H9 (cell line): ENCODE results near the gene SBF1. TPM values are rescaled to one million over a fixed set of nuclear protein-coding genes. Genes with fewer than 3 reads are reported as not detected.

ENCODE experiments used
- DNase-seq: peaks from one replicate; pipeline ENCODE4 v3.0.0-alpha.2; 2017
- H2AFZ ChIP-seq: one replicate; pipeline ENCODE4 v1.6.1; 2013; ENCODE audit warnings: mild to moderate bottlenecking, low read length, control low read depth, moderate library complexity
- H2AK5ac ChIP-seq: 2 replicates; pipeline ENCODE4 v1.6.1; 2013; ENCODE audit warnings: low read length, control low read depth, mixed read lengths; ENCODE audit not compliant: insufficient read length
- H2BK120ac ChIP-seq: one replicate; pipeline ENCODE4 v1.6.1; 2013; ENCODE audit warnings: low read depth, mild to moderate bottlenecking, low read length, control low read depth, inconsistent platforms; ENCODE audit not compliant: poor library complexity, severe bottlenecking
- H2BK12ac ChIP-seq: 2 replicates; pipeline ENCODE4 v1.6.1; 2013; ENCODE audit warnings: low read length, control low read depth, mixed read lengths, low read depth; ENCODE audit not compliant: insufficient read length
- H2BK15ac ChIP-seq: 2 replicates; pipeline ENCODE4 v1.6.1; 2013; ENCODE audit warnings: low read depth, low read length, control low read depth
- H2BK20ac ChIP-seq: one replicate; pipeline ENCODE4 v1.6.1; 2013; ENCODE audit warnings: low read depth, mild to moderate bottlenecking, low read length, control low read depth, inconsistent platforms; ENCODE audit not compliant: poor library complexity, severe bottlenecking
- H2BK5ac ChIP-seq: 2 replicates; pipeline ENCODE4 v1.6.1; 2013; ENCODE audit warnings: low read length, control low read depth, mixed read lengths; ENCODE audit not compliant: insufficient read length
- H3K14ac ChIP-seq: 2 replicates; pipeline ENCODE4 v1.6.1; 2013; ENCODE audit warnings: low read length, control low read depth; ENCODE audit not compliant: insufficient read depth
- H3K18ac ChIP-seq: 2 replicates; pipeline ENCODE4 v1.6.1; 2013; ENCODE audit warnings: low read depth, mild to moderate bottlenecking, mixed read lengths, low read length, control low read depth; ENCODE audit not compliant: insufficient read length
- H3K23ac ChIP-seq: 2 replicates; pipeline ENCODE4 v1.6.1; 2013; ENCODE audit warnings: low read length, control low read depth, mixed read lengths, low read depth; ENCODE audit not compliant: insufficient read length
- H3K23me2 ChIP-seq: 2 replicates; pipeline ENCODE4 v1.6.1; 2013; ENCODE audit warnings: low read depth, mild to moderate bottlenecking, mixed read lengths, low read length, control low read depth; ENCODE audit not compliant: insufficient read length, poor library complexity, severe bottlenecking
- H3K27ac ChIP-seq: 2 replicates; pipeline ENCODE4 v1.5.1; 2013; ENCODE audit warnings: low read length, control low read depth, mixed read lengths, low read depth; ENCODE audit not compliant: insufficient read length
- H3K27me3 ChIP-seq: 2 replicates; pipeline ENCODE4 v1.6.1; 2013; ENCODE audit warnings: low read length, control low read depth, inconsistent platforms; ENCODE audit not compliant: insufficient read depth
- H3K4ac ChIP-seq: 2 replicates; pipeline ENCODE4 v1.6.1; 2013; ENCODE audit warnings: low read depth, mild to moderate bottlenecking, control low read depth, inconsistent platforms, low read length, moderate library complexity
- H3K4me1 ChIP-seq: 2 replicates; pipeline ENCODE4 v1.6.1; 2013; ENCODE audit warnings: low read length, control low read depth, inconsistent platforms; ENCODE audit not compliant: insufficient read depth
- H3K4me2 ChIP-seq: 2 replicates; pipeline ENCODE4 v1.6.1; 2013; ENCODE audit warnings: low read length, control low read depth, mixed read lengths; ENCODE audit not compliant: insufficient read length, insufficient read depth
- H3K56ac ChIP-seq: 2 replicates; pipeline ENCODE4 v1.6.1; 2013; ENCODE audit warnings: low read depth, mild to moderate bottlenecking, mixed read lengths, low read length, control low read depth; ENCODE audit not compliant: insufficient read length
- H3K79me1 ChIP-seq: 2 replicates; pipeline ENCODE4 v1.6.1; 2013; ENCODE audit warnings: low read depth, mild to moderate bottlenecking, moderate library complexity, low read length, control low read depth, inconsistent platforms; ENCODE audit not compliant: insufficient read depth, poor library complexity, severe bottlenecking
- H3K79me2 ChIP-seq: 2 replicates; pipeline ENCODE4 v1.6.1; 2013; ENCODE audit warnings: low read length, control low read depth, inconsistent platforms; ENCODE audit not compliant: insufficient read depth
- H3K9ac ChIP-seq: 2 replicates; pipeline ENCODE4 v1.6.1; 2013; ENCODE audit warnings: low read length, control low read depth, mixed read lengths; ENCODE audit not compliant: insufficient read length; ENCODE audit errors: extremely low read depth
- H3K9me3 ChIP-seq: one replicate; pipeline ENCODE4 v1.6.1; 2013; ENCODE audit warnings: low read depth, low read length, inconsistent platforms; ENCODE audit not compliant: control insufficient read depth
- H3T11ph ChIP-seq: one replicate; pipeline ENCODE4 v1.6.1; 2013; ENCODE audit warnings: mild to moderate bottlenecking, low read length, control low read depth, inconsistent platforms
- H4K20me1 ChIP-seq: one replicate; pipeline ENCODE4 v1.6.1; 2013; ENCODE audit not compliant: control insufficient read depth, insufficient read length, insufficient read depth
- H4K5ac ChIP-seq: 2 replicates; pipeline ENCODE4 v1.6.1; 2013; ENCODE audit warnings: low read depth, mild to moderate bottlenecking, mixed read lengths, low read length, control low read depth; ENCODE audit not compliant: insufficient read length
- H4K8ac ChIP-seq: replicated peaks from 2 replicates; pipeline ENCODE4 v1.6.1; 2013; ENCODE audit warnings: low read length, control low read depth, mixed read lengths, low read depth; ENCODE audit not compliant: insufficient read length
- H4K91ac ChIP-seq: 2 replicates; pipeline ENCODE4 v1.6.1; 2013; ENCODE audit warnings: low read depth, mild to moderate bottlenecking, moderate library complexity, mixed read lengths, low read length, control low read depth; ENCODE audit not compliant: insufficient read length
- H3K27ac Mint-ChIP-seq, 3 experiments: 2 replicates in 2 of 3; 3 replicates in 1 of 3; pipeline ENCODE4 v1.8.0; 2020 to 2021; ENCODE audit warnings: mixed read lengths in 3 of 3, mild to moderate bottlenecking in 1 of 3, moderate library complexity in 1 of 3
- H3K27me3 Mint-ChIP-seq: 2 replicates; pipeline ENCODE4 v1.8.0; 2021; ENCODE audit warnings: low read depth, mild to moderate bottlenecking, moderate library complexity, mixed read lengths
- H3K36me3 Mint-ChIP-seq, 3 experiments: 2 replicates in 2 of 3; 3 replicates in 1 of 3; pipeline ENCODE4 v1.8.0; 2020 to 2021; ENCODE audit warnings: low read depth in 3 of 3, mixed read lengths in 3 of 3; ENCODE audit not compliant: insufficient read depth in 1 of 3
- H3K4me1 Mint-ChIP-seq, 2 experiments: 2 replicates each; pipeline ENCODE4 v1.8.0; 2020; ENCODE audit warnings: mixed read lengths in 2 of 2
- H3K4me3 Mint-ChIP-seq, 2 experiments: 2 replicates in 1 of 2; 3 replicates in 1 of 2; pipeline ENCODE4 v1.8.0; 2020 to 2021; ENCODE audit warnings: mild to moderate bottlenecking in 2 of 2, mixed read lengths in 2 of 2, moderate library complexity in 1 of 2
- H3K9me3 Mint-ChIP-seq, 2 experiments: 2 replicates in 1 of 2; 3 replicates in 1 of 2; pipeline ENCODE4 v1.8.0; 2020; ENCODE audit warnings: mild to moderate bottlenecking in 2 of 2, mixed read lengths in 2 of 2, moderate library complexity in 1 of 2
- WGBS: extraction: QIAGEN DNeasy Blood & Tissue Kit; methylation state at CpG from one replicate; pipeline ENCODE4 v1.1.7; 2013; ENCODE audit warnings: missing lambda C conversion rate, low lambda C conversion rate, mixed read lengths; ENCODE audit not compliant: insufficient read length; ENCODE audit errors: extremely low coverage; 5-methylcytosine and 5-hydroxymethylcytosine counted together
- total RNA-seq: library from RNA; stranded (reverse); gene quantifications from 2 replicates; pipeline ENCODE4 v1.2.1, GENCODE V29; 2021
- TF ChIP-seq, protein P1 (sequence below): fragments of 200-600 bp; sonication (generic); conservative IDR thresholded peaks from 3 replicates; pipeline ENCODE4 v1.8.0; 2021; ENCODE audit warnings: antibody characterized with exemption, mild to moderate bottlenecking

Gene SBF1
- total RNA-seq, 1 experiment from 2014 or later, result 69.8 TPM

DNA sequence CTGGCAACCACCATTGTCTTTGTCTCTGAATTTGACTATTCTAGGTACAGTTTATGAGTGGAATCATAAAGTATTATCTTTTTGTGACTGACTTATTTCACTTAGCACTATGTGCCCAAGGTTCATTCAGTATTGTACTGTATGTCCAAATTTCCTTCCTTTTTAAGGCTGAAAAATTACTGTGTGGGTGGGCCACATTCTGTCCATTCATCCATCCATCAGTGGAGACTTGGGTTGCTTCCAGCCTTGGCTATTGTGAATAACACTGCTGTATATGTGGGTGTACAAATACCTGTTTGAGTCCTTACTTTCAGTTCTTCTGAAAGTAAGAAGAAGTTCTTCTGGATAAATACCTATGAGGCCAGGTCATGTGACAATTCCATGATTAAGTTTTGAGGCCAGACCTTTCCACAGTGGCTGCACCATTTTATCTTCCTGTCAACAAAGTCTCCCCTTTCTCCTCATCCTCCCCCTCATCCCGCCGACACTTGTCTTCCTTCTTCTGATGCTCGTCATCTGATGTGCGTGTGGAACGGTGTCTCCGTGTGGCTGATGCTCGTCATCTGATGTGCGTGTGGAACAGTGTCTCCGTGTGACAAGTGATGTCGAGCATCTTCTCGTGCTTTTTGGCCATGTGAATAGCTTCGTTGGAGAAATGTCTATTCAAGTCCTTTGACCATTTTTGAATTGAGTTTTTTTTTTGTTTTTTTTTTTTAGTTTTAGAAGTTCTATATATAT lies 49.5 kb downstream of the SBF1 start:
- Histone ChIP-seq H4K91ac (no peak overlapping the region), H3K23ac (no peak overlapping the region), H3K79me2 (no peaks in the 10 kb centered on the region), H3K27ac (no peak overlapping the region), H4K20me1 (no peaks in the 10 kb centered on the region), H2BK20ac (no peak overlapping the region), H3K79me1 (no peaks in the 10 kb centered on the region), H3K4ac (no peak overlapping the region), H3K9me3 (no peaks in the 10 kb centered on the region), H3K4me2 (no peak overlapping the region), H4K5ac (no peak overlapping the region), H3K9ac (no peak overlapping the region), H3K18ac (no peak overlapping the region), H3K14ac (no peak overlapping the region), H4K8ac (no peak overlapping the region), H2AFZ (no peak overlapping the region), H2BK12ac (no peak overlapping the region), H3K23me2 (no peaks in the 10 kb centered on the region), H2BK5ac (no peak overlapping the region), H3T11ph (no peak overlapping the region), H2BK15ac (no peak overlapping the region), H3K4me1 (no peaks in the 10 kb centered on the region), H3K27me3 (no peaks in the 10 kb centered on the region), H3K56ac (no peak overlapping the region), H2BK120ac (no peak overlapping the region), H2AK5ac (no peak overlapping the region)
- Mint-ChIP-seq H3K27me3 (no peaks in the 10 kb centered on the region), H3K4me1 (no peaks in the 10 kb centered on the region), H3K27ac (peak overlapping the region in 1 of 3 experiments; percentile 7; a peak in 1 of 7 replicates), H3K4me3 (no peak overlapping the region), H3K9me3 (peaks cover 0 to 2% of the 10 kb centered on the region in 2 experiments; a peak in 1 of 5 replicates), H3K36me3 (peaks cover 27 to 75% (median 74%) of the 10 kb centered on the region in 3 experiments; a peak in 6 of 7 replicates)
- TF ChIP-seq, protein P1, sequence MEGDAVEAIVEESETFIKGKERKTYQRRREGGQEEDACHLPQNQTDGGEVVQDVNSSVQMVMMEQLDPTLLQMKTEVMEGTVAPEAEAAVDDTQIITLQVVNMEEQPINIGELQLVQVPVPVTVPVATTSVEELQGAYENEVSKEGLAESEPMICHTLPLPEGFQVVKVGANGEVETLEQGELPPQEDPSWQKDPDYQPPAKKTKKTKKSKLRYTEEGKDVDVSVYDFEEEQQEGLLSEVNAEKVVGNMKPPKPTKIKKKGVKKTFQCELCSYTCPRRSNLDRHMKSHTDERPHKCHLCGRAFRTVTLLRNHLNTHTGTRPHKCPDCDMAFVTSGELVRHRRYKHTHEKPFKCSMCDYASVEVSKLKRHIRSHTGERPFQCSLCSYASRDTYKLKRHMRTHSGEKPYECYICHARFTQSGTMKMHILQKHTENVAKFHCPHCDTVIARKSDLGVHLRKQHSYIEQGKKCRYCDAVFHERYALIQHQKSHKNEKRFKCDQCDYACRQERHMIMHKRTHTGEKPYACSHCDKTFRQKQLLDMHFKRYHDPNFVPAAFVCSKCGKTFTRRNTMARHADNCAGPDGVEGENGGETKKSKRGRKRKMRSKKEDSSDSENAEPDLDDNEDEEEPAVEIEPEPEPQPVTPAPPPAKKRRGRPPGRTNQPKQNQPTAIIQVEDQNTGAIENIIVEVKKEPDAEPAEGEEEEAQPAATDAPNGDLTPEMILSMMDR, result no peak
- no CpG with 5 or more reads among the region's 12 CpGs for WGBS
- no peak for DNase-seq
